Smooth muscle cell of the umbilical artery (primary cell): ENCODE data around the gene AK5. TPM values are rescaled to one million over a fixed set of nuclear protein-coding genes. Genes with fewer than 3 reads are reported as not detected.

Experiments
- total RNA-seq: library from RNA; depleted of rRNA; stranded (reverse); fragments of >200 nt; gene quantifications from 2 replicates; pipeline ENCODE4 v1.2.3, GENCODE V29; 2014

The AK5 gene
- 8.0 and 10.6 TPM in 2 replicates for total RNA-seq

DNA sequence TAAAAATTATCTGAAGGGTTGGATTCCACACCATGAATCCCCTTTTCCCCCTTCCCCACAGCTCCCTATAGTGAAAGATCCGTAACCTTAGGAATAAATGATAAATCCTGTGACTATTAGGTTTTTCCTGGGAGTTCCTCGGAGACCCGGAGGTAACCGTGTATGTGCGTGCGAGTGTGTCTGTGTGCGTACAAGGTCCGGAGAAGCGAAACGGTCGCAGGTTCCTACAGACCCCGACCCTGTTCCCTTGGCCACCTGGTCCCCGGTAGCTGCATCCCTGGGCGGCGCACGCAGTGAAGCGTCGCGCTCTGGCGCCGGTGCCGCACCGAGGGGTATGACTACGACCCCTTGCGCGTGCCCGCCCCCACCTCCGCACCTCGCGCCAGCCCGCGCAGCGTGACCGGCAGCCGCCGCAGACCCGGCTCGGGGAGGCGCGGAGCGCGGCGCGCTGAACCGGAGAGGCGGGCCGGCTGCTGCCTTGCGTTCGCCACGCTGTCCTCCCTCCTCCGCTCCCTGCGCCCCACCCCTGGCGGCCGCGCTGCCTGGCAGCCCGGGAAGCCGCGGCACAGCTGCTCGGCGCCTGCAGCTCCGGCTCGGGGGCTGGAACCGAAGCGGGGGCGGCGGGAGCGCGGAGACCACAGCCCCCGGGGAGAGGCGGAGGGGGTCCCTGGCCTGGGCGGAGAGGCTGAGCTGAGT is at the start of gene AK5:
Gene AK5, plus strand, starts transcription at position 529 of the 696 bp plus-strand sequence. CDS start 295 bp downstream, outside the sequence.

Other genes with a start within 250 kb of the AK5 start
- 64.4 and 78.1 TPM in 2 replicates for gene PIGK, start 62.6 kb upstream of the AK5 start, total RNA-seq